ENCODE results near the gene LMF1. TPM values are rescaled to one million over a fixed set of nuclear protein-coding genes. Genes with fewer than 3 reads are reported as not detected.

The LMF1 gene
- polyA plus RNA-seq, 1 donor from 2014 or later = 16.2 TPM

DNA sequence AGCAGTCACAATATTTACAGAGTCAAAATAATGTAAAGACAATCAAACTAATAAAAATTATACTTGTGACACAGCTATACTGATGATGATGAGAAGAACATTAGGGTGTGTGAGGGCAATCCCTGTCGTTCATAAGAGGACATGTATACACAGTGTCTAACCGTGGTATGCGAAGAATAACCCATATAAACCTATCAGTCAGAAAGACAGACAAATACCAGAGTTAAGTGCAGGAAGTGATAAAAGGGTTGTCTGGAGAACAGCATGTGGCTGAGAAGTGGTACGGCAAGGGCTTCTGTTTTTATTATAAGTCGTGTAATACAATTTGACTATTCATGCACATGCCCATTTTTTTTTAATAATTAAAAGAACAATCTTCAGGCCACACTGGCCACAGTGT lies 46.7 kb downstream of the LMF1 start:
- Histone ChIP-seq H3K9me3 (ENCODE audit: low read length) (no peaks in the 10 kb centered on the region), H3K36me3 (ENCODE audit: insufficient read depth, low read length) (peaks cover 6% of the 10 kb centered on the region)

DNA sequence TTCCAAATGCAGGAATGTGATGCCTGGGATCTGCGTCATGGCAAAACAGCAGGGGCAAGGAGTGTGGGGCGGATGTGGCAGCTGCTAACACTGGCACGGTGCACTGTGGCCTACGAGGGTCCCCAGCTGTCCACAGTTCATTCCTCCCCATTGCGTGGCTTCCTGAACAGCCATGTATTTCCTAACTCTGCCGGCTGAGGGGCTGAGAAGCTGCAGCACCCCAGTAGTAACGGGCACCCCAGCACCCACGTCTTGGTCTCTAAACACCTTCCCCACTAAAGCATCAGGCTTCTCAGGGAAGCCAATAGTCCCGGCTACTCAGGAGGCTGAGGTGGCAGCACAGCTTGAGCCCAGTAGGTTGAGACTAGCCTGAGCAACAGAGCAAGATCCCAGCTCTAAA lies 47.6 kb downstream of the LMF1 start:
- Histone ChIP-seq H3F3A (ENCODE audit: insufficient read depth, low read length, poor library complexity, severe bottlenecking) (no peaks in the 10 kb centered on the region), H3K79me2 (replicated peaks; ENCODE audit: insufficient read depth, low read length) (no peaks in the 10 kb centered on the region), H3K9me2 (ENCODE audit: insufficient read depth, low read length) (no peaks in the 10 kb centered on the region), H3K4me2 (ENCODE audit: low read length) (no peak overlapping the region), H3K27ac (ENCODE audit: low read length) (no peak overlapping the region), H3K27me3 (ENCODE audit: insufficient read depth, low read depth, low read length) (no peaks in the 10 kb centered on the region), H4K20me1 (ENCODE audit: insufficient read depth) (no peaks in the 10 kb centered on the region), H3K9ac (ENCODE audit: low read length) (no peak overlapping the region), H2AFZ (ENCODE audit: low read depth, low read length) (no peak overlapping the region), H3K4me3 (ENCODE audit: low read length) (no peak overlapping the region), H3K36me3 (ENCODE audit: insufficient read depth, low read length) (peaks cover 6% of the 10 kb centered on the region), H3K9me3 (ENCODE audit: low read length) (no peaks in the 10 kb centered on the region)
- no peak for TF ChIP-seq POLR2AphosphoS5 (IDR thresholded peaks at IDR 0.05)
- TF ChIP-seq EP300 (conservative IDR thresholded peaks at IDR 0.05; ENCODE audit: poor library complexity, severe bottlenecking) = no peak
- TF ChIP-seq, protein P1, sequence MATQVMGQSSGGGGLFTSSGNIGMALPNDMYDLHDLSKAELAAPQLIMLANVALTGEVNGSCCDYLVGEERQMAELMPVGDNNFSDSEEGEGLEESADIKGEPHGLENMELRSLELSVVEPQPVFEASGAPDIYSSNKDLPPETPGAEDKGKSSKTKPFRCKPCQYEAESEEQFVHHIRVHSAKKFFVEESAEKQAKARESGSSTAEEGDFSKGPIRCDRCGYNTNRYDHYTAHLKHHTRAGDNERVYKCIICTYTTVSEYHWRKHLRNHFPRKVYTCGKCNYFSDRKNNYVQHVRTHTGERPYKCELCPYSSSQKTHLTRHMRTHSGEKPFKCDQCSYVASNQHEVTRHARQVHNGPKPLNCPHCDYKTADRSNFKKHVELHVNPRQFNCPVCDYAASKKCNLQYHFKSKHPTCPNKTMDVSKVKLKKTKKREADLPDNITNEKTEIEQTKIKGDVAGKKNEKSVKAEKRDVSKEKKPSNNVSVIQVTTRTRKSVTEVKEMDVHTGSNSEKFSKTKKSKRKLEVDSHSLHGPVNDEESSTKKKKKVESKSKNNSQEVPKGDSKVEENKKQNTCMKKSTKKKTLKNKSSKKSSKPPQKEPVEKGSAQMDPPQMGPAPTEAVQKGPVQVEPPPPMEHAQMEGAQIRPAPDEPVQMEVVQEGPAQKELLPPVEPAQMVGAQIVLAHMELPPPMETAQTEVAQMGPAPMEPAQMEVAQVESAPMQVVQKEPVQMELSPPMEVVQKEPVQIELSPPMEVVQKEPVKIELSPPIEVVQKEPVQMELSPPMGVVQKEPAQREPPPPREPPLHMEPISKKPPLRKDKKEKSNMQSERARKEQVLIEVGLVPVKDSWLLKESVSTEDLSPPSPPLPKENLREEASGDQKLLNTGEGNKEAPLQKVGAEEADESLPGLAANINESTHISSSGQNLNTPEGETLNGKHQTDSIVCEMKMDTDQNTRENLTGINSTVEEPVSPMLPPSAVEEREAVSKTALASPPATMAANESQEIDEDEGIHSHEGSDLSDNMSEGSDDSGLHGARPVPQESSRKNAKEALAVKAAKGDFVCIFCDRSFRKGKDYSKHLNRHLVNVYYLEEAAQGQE (IDR thresholded peaks at IDR 0.05; ENCODE audit: borderline replicate concordance) = no peak
- no peak for TF ChIP-seq EZH2 (IDR thresholded peaks at IDR 0.05; ENCODE audit: borderline replicate concordance, insufficient read depth, low read length, poor library complexity, severe bottlenecking)
- no peak for TF ChIP-seq TAF1 (IDR thresholded peaks at IDR 0.05; ENCODE audit: low read depth)

More for the DNA sequence above, 46.7 kb downstream of the LMF1 start:
- no peak overlapping the region for H3K4me2 ChIP-seq (ENCODE audit: low read length)
- H4K20me1 ChIP-seq (ENCODE audit: insufficient read depth) = no peaks in the 10 kb centered on the region
- H3K9me2 ChIP-seq (ENCODE audit: insufficient read depth, low read length) = no peaks in the 10 kb centered on the region
- TF ChIP-seq MXI1 (conservative IDR thresholded peaks at IDR 0.05; ENCODE audit: poor library complexity, severe bottlenecking) = no peak
- TF ChIP-seq POLR2AphosphoS5 (IDR thresholded peaks at IDR 0.05) = no peak
- TF ChIP-seq, protein P1 (IDR thresholded peaks at IDR 0.05; ENCODE audit: borderline replicate concordance) = no peak
- no peak for TF ChIP-seq TAF1 (IDR thresholded peaks at IDR 0.05; ENCODE audit: low read depth)
- TF ChIP-seq SMC3 (conservative IDR thresholded peaks at IDR 0.05; ENCODE audit: poor library complexity) = no peak
- no peaks in the 10 kb centered on the region for H3K79me2 ChIP-seq (replicated peaks; ENCODE audit: insufficient read depth, low read length)
- H3K9ac ChIP-seq (ENCODE audit: low read length) = no peak overlapping the region
- no peak overlapping the region for H3K27ac ChIP-seq (ENCODE audit: low read length)
- no peaks in the 10 kb centered on the region for H3K27me3 ChIP-seq (ENCODE audit: insufficient read depth, low read depth, low read length)
- H3K4me3 ChIP-seq (ENCODE audit: low read length) = no peak overlapping the region
- no peaks in the 10 kb centered on the region for H3F3A ChIP-seq (ENCODE audit: insufficient read depth, low read length, poor library complexity, severe bottlenecking)
- H2AFZ ChIP-seq (ENCODE audit: low read depth, low read length) = no peak overlapping the region

Measured in neural cell (in vitro differentiated cells).